GM04503 (cell line): ENCODE results near the gene SGCG.
"Not testable (repeated sequence)": the region's sequence is repeated elsewhere in the genome, so short reads cannot be mapped to it uniquely, and the experiment has no call there.

Experiments used
- DNase-seq: peaks from one replicate; pipeline ENCODE4 v3.0.0-alpha.2; 2012; ENCODE audit warnings: low read depth

SGCG gene

DNA sequence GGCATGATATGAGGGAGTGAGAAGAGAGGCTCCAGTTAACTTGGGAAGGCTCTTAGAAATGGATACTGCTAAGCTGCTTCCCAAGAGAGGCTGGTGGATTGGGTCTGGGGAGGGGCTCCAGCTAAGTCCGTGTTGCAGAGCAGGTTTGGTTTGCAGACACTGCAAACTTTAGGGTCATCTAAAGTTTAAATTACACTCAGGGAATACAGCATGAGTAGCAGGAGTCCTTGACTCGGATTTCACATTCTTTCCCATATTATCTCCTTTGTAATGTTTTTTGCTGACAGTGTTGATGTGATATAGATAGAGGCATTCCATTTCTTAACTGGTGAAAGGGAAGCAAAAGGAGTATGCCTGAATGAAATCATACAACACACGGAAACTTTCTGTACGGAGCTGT lies 31.9 kb downstream of the SGCG start:
- DNase-seq = no peak

- DNase-seq = no peak
Measured at GRCh38 chr13:23231241-23231640, 50.5 kb downstream of the SGCG start.

GRCh38 chr13:23235994-23236393 lies 55.2 kb downstream of the SGCG start:
- no peak for DNase-seq

DNA sequence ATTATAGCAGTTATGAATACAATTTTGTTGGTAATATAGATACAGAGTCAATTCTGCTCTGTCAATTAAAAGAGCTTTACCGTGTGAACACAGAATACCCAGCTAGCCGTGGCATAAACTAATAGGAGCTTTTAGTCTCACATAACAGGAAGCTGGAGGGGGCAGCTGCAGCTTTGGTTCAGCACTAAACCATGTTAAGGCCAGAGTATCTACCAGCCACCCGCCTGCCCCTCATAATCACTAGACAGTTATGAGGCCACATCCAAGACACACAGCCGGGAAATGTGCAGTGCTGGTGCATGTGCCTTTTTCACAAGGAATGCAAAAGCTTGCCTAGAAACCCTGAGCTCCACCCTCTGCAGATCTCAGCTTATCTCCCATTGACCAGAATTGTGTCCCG lies 62.3 kb downstream of the SGCG start:
- DNase-seq = no peak

DNA sequence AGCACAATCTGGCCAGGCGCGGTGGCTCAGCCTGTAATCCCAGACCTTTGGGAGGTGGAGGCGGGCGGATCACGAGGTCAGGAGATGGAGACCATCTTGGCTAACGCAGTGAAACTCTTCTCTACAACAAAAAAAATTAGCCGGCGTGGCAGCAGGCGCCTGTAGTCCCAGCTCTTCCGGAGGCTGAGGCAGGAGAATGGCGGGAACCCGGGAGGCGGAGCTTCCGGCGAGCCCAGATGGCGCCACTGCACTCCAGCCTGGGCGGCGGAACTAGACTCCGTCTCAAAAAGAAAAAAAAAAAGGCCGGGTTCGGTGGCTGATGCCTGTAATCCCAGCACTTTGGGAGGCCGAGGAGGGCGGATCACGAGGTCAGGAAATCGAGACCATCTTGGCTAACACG lies 67.6 kb downstream of the SGCG start:
- DNase-seq = not testable (repeated sequence)

DNA sequence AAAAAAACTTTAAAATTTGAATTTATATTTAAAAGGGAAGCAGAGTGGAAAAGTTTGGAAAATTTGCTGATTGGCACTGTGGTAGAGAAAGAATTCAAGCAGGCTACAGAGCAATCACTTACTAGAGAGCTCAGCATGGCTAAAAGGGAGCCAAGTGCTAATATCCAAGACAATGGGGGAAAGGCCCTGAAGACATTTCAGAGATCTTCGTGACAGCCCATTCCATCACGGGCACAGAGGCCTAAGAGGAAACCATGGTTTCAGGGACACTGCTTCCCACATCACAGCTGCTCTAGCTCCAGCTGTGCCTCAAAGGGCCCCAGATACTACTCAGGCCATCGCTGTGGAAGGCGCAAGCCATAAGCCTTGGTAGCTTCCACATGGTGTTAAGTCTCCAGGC lies 73.7 kb downstream of the SGCG start:
- DNase-seq = no peak

- DNase-seq = no peak
Measured at GRCh38 chr13:23267571-23267970, 86.8 kb downstream of the SGCG start.

GRCh38 chr13:23268441-23268840 lies 87.7 kb downstream of the SGCG start:
- no peak for DNase-seq

GRCh38 chr13:23271331-23271730 lies 90.6 kb downstream of the SGCG start:
- DNase-seq = no peak

DNA sequence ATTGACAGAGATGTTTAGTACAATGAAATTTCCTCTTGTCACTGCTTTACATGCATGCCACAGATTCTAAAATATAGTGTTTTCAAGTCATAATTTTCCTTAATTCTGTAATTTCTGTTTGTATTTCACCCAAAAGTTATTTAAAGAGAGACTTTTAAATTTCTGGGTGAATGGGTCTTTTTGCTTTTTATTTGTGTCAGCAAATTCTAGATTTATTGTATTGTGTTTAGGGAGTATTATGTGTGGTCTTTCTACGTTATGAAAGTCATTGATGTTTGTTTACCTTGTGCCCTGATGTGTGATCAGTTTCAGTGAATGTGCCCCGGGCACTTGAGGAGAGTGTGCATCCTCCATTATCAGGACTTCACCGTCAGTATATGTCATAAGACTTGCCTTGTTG lies 92.7 kb downstream of the SGCG start:
- DNase-seq = no peak

DNA sequence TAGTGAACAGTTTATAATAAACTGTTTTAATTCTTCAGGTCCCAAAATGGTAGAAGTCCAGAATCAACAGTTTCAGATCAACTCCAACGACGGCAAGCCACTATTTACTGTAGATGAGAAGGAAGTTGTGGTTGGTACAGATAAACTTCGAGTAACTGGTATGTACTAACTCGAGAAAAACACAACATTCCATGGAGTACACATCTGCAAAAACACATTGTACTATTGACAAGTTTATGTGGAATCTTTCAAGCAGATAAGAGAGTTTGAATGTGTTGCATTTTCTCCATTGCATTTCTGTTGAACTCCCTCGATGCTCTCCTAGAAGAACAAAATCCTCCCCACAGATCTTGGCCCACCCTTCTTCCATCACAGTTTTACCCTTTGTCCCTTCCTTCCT lies 98.5 kb downstream of the SGCG start:
- DNase-seq = no peak

DNA sequence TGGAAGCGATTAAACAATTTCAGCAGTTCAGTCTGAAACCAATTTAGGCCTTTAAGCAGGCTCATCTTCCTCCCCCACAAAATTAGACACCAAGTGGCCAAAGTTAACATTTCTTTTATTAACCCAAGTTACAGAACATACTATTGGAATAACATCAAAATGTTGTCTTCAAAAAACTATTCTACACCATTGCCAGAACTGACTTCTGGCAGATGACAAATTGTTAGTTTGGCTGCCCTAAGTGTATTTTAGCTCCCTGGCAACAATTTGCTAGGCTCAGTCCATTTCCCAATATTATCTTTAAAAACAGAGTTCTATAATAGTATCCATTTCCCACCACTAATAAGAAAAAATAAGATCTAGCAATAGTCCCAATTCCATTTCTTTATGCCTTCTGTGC lies 107.8 kb downstream of the SGCG start:
- no peak for DNase-seq

DNA sequence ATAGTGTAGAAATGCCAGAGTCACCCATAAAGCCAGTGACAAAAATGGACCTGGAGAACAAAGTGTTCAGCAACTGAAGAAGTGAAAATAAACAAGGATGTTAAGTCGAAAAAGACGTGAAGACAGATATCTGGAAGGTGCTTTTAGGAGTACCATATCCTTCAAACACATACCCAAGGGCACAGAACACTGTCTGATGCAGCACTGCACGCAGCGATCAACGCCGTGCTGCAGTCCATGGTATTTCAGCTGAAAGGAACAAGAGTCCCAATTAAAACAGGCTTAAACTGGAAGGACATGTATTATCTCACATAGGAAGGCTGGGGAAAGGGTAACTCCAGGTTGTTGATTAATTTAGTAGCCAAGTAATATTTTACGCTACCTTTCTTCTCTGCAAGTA lies 108.2 kb downstream of the SGCG start:
- DNase-seq = no peak

- DNase-seq = peak; percentile 13
Measured at GRCh38 chr13:23289917-23290357, 109.2 kb downstream of the SGCG start.

DNA sequence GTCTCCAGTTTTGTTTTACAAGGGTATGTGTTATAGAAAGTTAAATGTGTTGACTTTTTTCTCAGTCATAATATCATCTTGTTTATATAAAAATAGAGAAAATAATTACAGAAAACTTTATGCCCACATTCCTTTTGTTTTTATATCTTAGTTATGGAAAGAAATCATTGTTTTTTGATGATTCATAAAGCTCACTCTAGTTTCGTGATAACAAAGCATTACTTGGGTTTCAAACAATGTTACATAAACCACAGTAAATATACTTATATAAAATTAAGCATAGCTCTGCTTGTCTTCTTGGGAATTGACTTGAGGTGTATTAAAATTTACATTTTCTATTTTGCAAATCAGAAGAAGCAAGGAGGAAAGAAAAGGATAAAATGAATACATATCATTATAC lies 111.8 kb downstream of the SGCG start:
- DNase-seq = no peak

DNA sequence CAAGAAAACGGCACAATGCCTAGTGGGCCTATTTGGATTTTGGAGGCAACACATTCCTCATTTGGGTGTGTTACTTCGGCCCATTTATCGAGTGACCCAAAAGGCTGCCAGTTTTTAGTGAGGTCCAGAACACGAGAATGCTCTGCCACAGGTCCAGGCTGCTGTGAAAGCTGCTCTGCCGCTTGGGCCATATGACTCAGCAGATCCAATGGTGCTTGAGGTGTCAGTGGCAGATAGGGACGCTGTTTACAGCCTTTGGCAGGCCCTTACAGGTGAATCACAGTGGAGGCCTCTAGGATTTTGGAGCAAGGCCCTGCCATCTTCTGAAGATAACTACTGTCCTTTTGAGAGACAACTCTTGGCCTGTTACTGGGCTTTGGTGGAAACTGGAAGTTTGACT lies 134.1 kb downstream of the SGCG start:
- not testable (repeated sequence) for DNase-seq

DNA sequence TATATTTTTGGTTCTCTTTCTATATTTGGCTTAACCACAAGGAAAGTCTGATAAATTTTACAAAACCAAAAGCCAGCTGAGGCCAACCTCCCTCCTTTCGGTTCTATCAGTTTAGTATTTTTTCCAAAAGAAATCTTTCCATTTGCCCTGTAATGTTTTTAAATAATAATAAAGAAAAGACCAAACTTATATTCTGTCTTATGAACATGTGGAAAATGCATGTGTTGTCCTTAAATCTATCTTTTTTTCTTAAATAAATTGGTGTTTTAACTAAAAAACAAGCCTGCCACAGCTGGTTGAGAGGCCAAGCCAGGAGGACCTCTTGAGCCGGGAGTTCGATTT lies 139.1 kb downstream of the SGCG start:
- no peak for DNase-seq

GRCh38 chr13:23320926-23321534 lies 140.3 kb downstream of the SGCG start:
- DNase-seq = no peak

DNA sequence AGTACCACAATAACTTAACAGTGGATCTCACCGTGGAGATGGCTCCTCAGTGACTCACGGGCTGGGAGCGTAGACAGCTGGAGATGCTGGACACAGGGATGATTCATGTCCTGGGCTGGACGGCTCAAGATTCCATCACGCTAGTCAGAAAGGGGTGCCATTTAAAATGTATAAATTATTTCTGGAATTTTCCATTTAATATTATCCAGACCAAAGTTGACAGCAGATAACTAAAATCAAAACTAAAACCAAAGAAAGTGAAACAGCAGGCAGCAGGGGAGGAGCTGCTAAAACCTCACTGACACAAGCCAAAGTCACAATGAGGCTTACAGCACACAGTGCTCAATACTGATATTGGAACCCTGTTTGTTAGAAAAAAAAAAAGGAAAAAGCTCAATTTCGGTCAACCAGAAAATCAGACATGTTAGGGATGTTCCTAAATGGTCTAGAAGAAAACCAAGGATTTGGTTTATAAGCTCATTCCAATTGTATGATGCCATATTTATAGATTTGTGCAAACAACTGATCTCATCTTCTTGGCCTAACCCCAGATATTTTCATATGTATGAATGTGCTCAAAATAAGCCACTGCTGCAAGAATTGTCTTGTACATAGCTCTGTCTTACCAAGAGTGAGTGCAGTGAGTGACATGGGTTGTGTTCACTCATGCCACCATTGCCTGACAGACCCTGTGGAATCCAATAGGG lies 140.9 kb downstream of the SGCG start:
- DNase-seq = peak; percentile 75

DNA sequence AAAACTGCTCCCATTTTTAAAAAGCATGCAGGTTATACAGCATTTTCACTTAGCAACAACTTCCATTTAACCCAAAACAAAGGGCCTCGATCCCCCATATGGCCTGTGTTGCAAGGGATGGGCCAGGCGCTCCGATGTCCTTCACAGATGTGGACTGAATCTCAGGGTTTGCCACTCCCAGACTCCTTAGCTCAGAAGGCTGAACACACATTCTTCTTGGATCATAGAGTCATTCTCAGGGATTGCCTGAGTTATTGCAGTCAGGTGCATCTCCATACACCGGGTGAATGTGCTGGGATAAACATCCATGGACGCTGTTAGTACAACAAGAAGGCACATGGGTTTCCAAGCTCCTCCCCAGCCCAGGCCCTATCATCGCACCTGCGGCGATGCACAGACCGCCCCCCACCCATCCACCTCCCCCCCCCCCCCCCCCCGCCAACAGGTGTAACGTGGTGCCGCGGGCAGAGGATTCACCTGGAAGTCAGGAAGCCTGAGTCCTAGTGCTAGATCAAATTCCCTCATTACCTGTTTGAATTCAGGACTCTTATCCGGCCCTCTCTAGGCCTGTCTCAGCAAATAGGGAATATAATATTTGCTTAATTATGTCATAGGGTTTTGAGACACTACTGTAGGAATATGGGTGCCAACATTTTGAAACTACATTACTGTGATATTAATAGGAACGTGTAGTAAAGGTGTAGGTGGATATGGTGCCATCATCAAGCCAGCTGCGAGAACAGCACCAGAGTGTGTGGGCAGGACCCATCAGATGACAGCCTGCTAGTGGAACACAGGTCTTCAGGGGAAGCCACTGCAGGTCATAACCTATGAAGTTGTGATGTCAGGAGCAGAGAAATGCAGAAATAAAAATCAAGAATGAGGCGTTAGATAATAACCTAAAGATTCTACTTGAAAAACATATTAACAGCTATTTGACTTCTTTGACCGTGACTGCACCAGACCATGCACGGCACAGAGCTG lies 141.9 kb downstream of the SGCG start:
- no peak for DNase-seq

- no peak for DNase-seq
Measured at GRCh38 chr13:23323946-23324709, 143.3 kb downstream of the SGCG start.

- DNase-seq = no peak
Measured at GRCh38 chr13:23325191-23325590, 144.4 kb downstream of the SGCG start.
